Activated T-cell treated with anti-CD3 and anti-CD28 coated beads for 4 hours (primary cell): ENCODE results near the gene KLK3.

Source experiments
- DNase-seq: peaks from one replicate; pipeline ENCODE4 v3.0.0-alpha.2; 2020

Gene KLK3

DNA sequence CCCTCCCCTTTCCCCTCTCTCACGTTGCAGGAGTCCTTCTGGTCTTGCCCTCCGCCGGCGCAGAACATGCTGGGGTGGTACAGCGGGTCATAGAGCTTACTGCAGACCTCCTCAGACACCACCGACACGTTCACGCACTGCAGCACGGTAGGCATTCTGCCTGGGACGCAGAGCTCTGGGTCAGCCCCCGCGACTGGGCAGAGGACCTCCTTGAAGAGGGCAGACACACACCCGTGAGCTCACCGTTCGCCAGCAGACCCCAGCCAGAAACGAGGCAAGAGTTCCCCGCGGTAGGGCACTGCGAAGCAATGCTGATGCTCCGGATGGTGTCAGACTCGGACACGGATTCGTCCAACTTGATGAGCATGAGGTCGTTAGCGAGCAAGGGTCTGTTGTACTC, 53.6 kb downstream of the KLK3 start:
- no peak for DNase-seq

GRCh38 chr19:50909240-50910070, 54.7 kb downstream of the KLK3 start:
- no peak for DNase-seq
